WTC11 (cell line): Measurements from ENCODE around the gene HSBP1L1. TPM values are rescaled to one million over a fixed set of nuclear protein-coding genes. Genes with fewer than 3 reads are reported as not detected.

ENCODE experiments used
- ATAC-seq: fragments of 200-7000 bp; cut with Tn5 transposase; 2 replicates; pipeline ENCODE4 v1.10.0; 2021; ENCODE audit warnings: mild to moderate bottlenecking, moderate library complexity
- CTCF ChIA-PET: fragments of 300-600 bp; sonication (Branson Sonifier 250); formaldehyde crosslinking; loops from one replicate; lab custom pipeline; 2021; ENCODE audit warnings: antibody characterized with exemption; lab: Charles Lee
- POLR2A ChIA-PET: fragments of 350-600 bp; sonication (Branson Sonifier 250); formaldehyde crosslinking; loops from one replicate; lab custom pipeline; 2021; ENCODE audit warnings: antibody characterized with exemption; lab: Charles Lee
- DNase-seq: peaks from one replicate; pipeline ENCODE4 v3.0.0; 2021; ENCODE audit warnings: low spot score
- H3K27ac Mint-ChIP-seq: 2 replicates; pipeline ENCODE4 v1.8.0; 2021; ENCODE audit warnings: mixed read lengths
- H3K27me3 Mint-ChIP-seq: 2 replicates; pipeline ENCODE4 v1.8.0; 2021; ENCODE audit warnings: low read depth, mild to moderate bottlenecking, moderate library complexity, mixed read lengths
- H3K36me3 Mint-ChIP-seq: 2 replicates; pipeline ENCODE4 v1.8.0; 2021; ENCODE audit warnings: mixed read lengths
- H3K4me1 Mint-ChIP-seq: 2 replicates; pipeline ENCODE4 v1.8.0; 2022; ENCODE audit warnings: mixed read lengths
- H3K4me3 Mint-ChIP-seq: 2 replicates; pipeline ENCODE4 v1.8.0; 2021; ENCODE audit warnings: mild to moderate bottlenecking, moderate library complexity, mixed read lengths
- H3K9me3 Mint-ChIP-seq: 2 replicates; pipeline ENCODE4 v1.8.0; 2021; ENCODE audit warnings: mixed read lengths
- AFF4 ChIP-seq: sonication (generic); formaldehyde crosslinking; IDR thresholded peaks from 2 replicates; pipeline ENCODE4 v1.8.1; 2023; ENCODE audit warnings: mild to moderate bottlenecking, missing genetic modification reagents, borderline replicate concordance
- CBFB ChIP-seq: sonication (generic); formaldehyde crosslinking; IDR thresholded peaks from 2 replicates; pipeline ENCODE4 v1.8.1; 2022; ENCODE audit warnings: mild to moderate bottlenecking, low read depth, missing genetic modification reagents
- EMX1 ChIP-seq: fragments of 250-450 bp; sonication (Bioruptor Pico); IDR thresholded peaks from 2 replicates; pipeline ENCODE4 v1.8.0; 2021; ENCODE audit warnings: mild to moderate bottlenecking
- ERG ChIP-seq: fragments of 250-450 bp; sonication (Bioruptor Pico); IDR thresholded peaks from 2 replicates; pipeline ENCODE4 v1.8.0; 2021; ENCODE audit warnings: mild to moderate bottlenecking
- ETV6 ChIP-seq: sonication (generic); formaldehyde crosslinking; IDR thresholded peaks from 2 replicates; pipeline ENCODE4 v1.8.1; 2022; ENCODE audit warnings: mild to moderate bottlenecking, missing genetic modification reagents
- FOXK1 ChIP-seq: sonication (generic); formaldehyde crosslinking; IDR thresholded peaks from 2 replicates; pipeline ENCODE4 v1.8.0; 2022; ENCODE audit warnings: mild to moderate bottlenecking, moderate library complexity, missing genetic modification reagents
- FOXP1 ChIP-seq: sonication (generic); formaldehyde crosslinking; IDR thresholded peaks from 2 replicates; pipeline ENCODE4 v1.8.0; 2022; ENCODE audit warnings: missing genetic modification reagents, mild to moderate bottlenecking, moderate library complexity, borderline replicate concordance
- GABPB1 ChIP-seq: sonication (generic); formaldehyde crosslinking; IDR thresholded peaks from 2 replicates; pipeline ENCODE4 v1.8.1; 2023; ENCODE audit warnings: mild to moderate bottlenecking, missing genetic modification reagents
- GRHL2 ChIP-seq: fragments of 250-450 bp; sonication (Bioruptor Pico); IDR thresholded peaks from 2 replicates; pipeline ENCODE4 v1.8.0; 2022; ENCODE audit warnings: mild to moderate bottlenecking, moderate library complexity; ENCODE audit not compliant: insufficient replicate concordance, severe bottlenecking
- HMGXB4 ChIP-seq: sonication (generic); formaldehyde crosslinking; IDR thresholded peaks from 2 replicates; pipeline ENCODE4 v1.8.1; 2023; ENCODE audit warnings: mild to moderate bottlenecking, moderate library complexity, missing genetic modification reagents
- IRF2 ChIP-seq: sonication (generic); formaldehyde crosslinking; IDR thresholded peaks from 2 replicates; pipeline ENCODE4 v1.8.0; 2022; ENCODE audit warnings: low read depth, missing genetic modification reagents, borderline replicate concordance
- JAZF1 ChIP-seq: fragments of 250-450 bp; sonication (Bioruptor Pico); IDR thresholded peaks from 2 replicates; pipeline ENCODE4 v1.9.0; 2021; ENCODE audit warnings: moderate library complexity, mild to moderate bottlenecking, inconsistent platforms
- JUN ChIP-seq: sonication (generic); formaldehyde crosslinking; IDR thresholded peaks from 2 replicates; pipeline ENCODE4 v1.8.0; 2023; ENCODE audit warnings: mild to moderate bottlenecking, missing genetic modification reagents
- NFYB ChIP-seq: sonication (generic); formaldehyde crosslinking; conservative IDR thresholded peaks from 2 replicates; pipeline ENCODE4 v1.8.0; 2022; ENCODE audit warnings: low read depth, missing genetic modification reagents
- SMAD3 ChIP-seq: sonication (generic); formaldehyde crosslinking; IDR thresholded peaks from 2 replicates; pipeline ENCODE4 v1.8.0; 2022; ENCODE audit warnings: missing genetic modification reagents, mild to moderate bottlenecking, borderline replicate concordance
- SMAD4 ChIP-seq: sonication (generic); formaldehyde crosslinking; IDR thresholded peaks from 2 replicates; pipeline ENCODE4 v1.8.0; 2022; ENCODE audit warnings: mild to moderate bottlenecking, missing genetic modification reagents
- SOX15 ChIP-seq: fragments of 250-450 bp; sonication (Bioruptor Pico); IDR thresholded peaks from 2 replicates; pipeline ENCODE4 v1.9.0; 2021; ENCODE audit warnings: mild to moderate bottlenecking
- USF2 ChIP-seq: sonication (generic); formaldehyde crosslinking; IDR thresholded peaks from 2 replicates; pipeline ENCODE4 v1.8.1; 2023; ENCODE audit warnings: mild to moderate bottlenecking, missing genetic modification reagents, moderate library complexity
- ZNF671 ChIP-seq: fragments of 250-450 bp; sonication (Bioruptor Pico); IDR thresholded peaks from 2 replicates; pipeline ENCODE4 v1.8.0; 2021; ENCODE audit warnings: mild to moderate bottlenecking
- total RNA-seq: library from RNA; stranded (reverse); gene quantifications from 3 replicates; pipeline ENCODE4 v1.2.3, GENCODE V29; 2021

The HSBP1L1 gene
- total RNA-seq, 1 experiment from 2014 or later: 1.4 TPM

- TF ChIP-seq HMGXB4 (CRISPR knock-in tag) (no peak), SMAD4 (CRISPR knock-in tag) (no peak)
Measured at GRCh38 chr18:79924814-79925731, 39.4 kb upstream of the HSBP1L1 start (continued).

GRCh38 chr18:79926306-79926705 lies 38.1 kb upstream of the HSBP1L1 start:
- Mint-ChIP-seq H3K4me3 (no peak overlapping the region), H3K36me3 (peaks cover 24% of the 10 kb centered on the region), H3K27me3 (no peaks in the 10 kb centered on the region; the same call in 1 of the 2 replicates), H3K9me3 (peaks cover 29% of the 10 kb centered on the region), H3K27ac (no peak overlapping the region), H3K4me1 (peaks cover 11% of the 10 kb centered on the region)
- no peak; the same call in 1 of the 2 replicates for ATAC-seq
- POLR2A ChIA-PET: no interaction called here
- DNase-seq: peak; percentile 10
- CTCF ChIA-PET: no interaction called here
- TF ChIP-seq ETV6 (CRISPR knock-in tag) (no peak), EMX1 (CRISPR knock-in tag) (no peak), JUN (CRISPR knock-in tag) (no peak), AFF4 (CRISPR knock-in tag) (no peak), SMAD3 (no peak), FOXP1 (no peak), HMGXB4 (CRISPR knock-in tag) (no peak)

- H3K36me3 Mint-ChIP-seq: peaks cover 26% of the 10 kb centered on the region
- H3K27me3 Mint-ChIP-seq: no peaks in the 10 kb centered on the region; the same call in 1 of the 2 replicates
- peaks cover 11% of the 10 kb centered on the region for H3K4me1 Mint-ChIP-seq
- CTCF ChIA-PET: interaction anchor here (0.5 kb wide), 1 partner anchor 193 kb away, joined by 3 read pairs; no protein-coding TSS in a partner anchor
- POLR2A ChIA-PET: no interaction called here
- no peak overlapping the region for H3K4me3 Mint-ChIP-seq
- DNase-seq (peak; percentile 21), ATAC-seq (peak; percentile 37)
- H3K27ac Mint-ChIP-seq: peak overlapping the region; percentile 80; the same call in 1 of the 2 replicates
- peaks cover 33% of the 10 kb centered on the region for H3K9me3 Mint-ChIP-seq
- TF ChIP-seq ERG (CRISPR knock-in tag): no peak
- no peak for TF ChIP-seq ZNF671 (CRISPR knock-in tag)
- no peak for TF ChIP-seq IRF2 (CRISPR knock-in tag)
- TF ChIP-seq USF2 (CRISPR knock-in tag): no peak
- TF ChIP-seq GRHL2 (CRISPR knock-in tag): no peak
- no peak for TF ChIP-seq NFYB (CRISPR knock-in tag)
- no peak for TF ChIP-seq FOXK1 (CRISPR knock-in tag)
- TF ChIP-seq JAZF1 (CRISPR knock-in tag): no peak
- no peak for TF ChIP-seq SOX15 (CRISPR knock-in tag)
- TF ChIP-seq CBFB (CRISPR knock-in tag): no peak
- no peak for TF ChIP-seq SMAD4 (CRISPR knock-in tag)
- no peak for TF ChIP-seq GABPB1 (CRISPR knock-in tag)
Measured at GRCh38 chr18:79926715-79927606, 37.5 kb upstream of the HSBP1L1 start.
